Naive B cell (primary cell): ENCODE data around the gene TRIO. TPM values are rescaled to one million over a fixed set of nuclear protein-coding genes. Genes with fewer than 3 reads are reported as not detected.

ENCODE experiments used
- ATAC-seq, 2 donors: fragments of 150-1000 bp; cut with Tn5 transposase; 2 replicates each; pipeline ENCODE4 v1.10.0; 2021; ENCODE audit warnings: low read depth in 2 of 2, mild to moderate bottlenecking in 2 of 2, moderate library complexity in 2 of 2
- DNase-seq: peaks from one replicate; pipeline ENCODE4 v3.0.0; 2022
- H3K27ac Mint-ChIP-seq, 6 donors: one replicate each; pipeline ENCODE4 v1.8.0; 2020 to 2022; ENCODE audit warnings: mild to moderate bottlenecking in 6 of 6, mixed read lengths in 6 of 6, moderate library complexity in 5 of 6, inconsistent platforms in 2 of 6
- H3K27me3 Mint-ChIP-seq, 3 donors: one replicate each; pipeline ENCODE4 v1.8.0; 2021 to 2022; ENCODE audit warnings: mixed read lengths in 3 of 3, mild to moderate bottlenecking in 1 of 3
- H3K36me3 Mint-ChIP-seq, 2 donors: one replicate each; pipeline ENCODE4 v1.8.0; 2020 to 2022; ENCODE audit warnings: mixed read lengths in 2 of 2, inconsistent platforms in 1 of 2, mild to moderate bottlenecking in 1 of 2
- H3K4me1 Mint-ChIP-seq, 3 donors: one replicate each; pipeline ENCODE4 v1.8.0; 2020 to 2022; ENCODE audit warnings: mixed read lengths in 3 of 3, inconsistent platforms in 1 of 3, mild to moderate bottlenecking in 1 of 3, moderate library complexity in 1 of 3
- H3K4me3 Mint-ChIP-seq, 8 donors: one replicate each; pipeline ENCODE4 v1.8.0; 2020 to 2022; ENCODE audit warnings: mild to moderate bottlenecking in 8 of 8, mixed read lengths in 8 of 8, moderate library complexity in 8 of 8, inconsistent platforms in 2 of 8
- H3K9me3 Mint-ChIP-seq, 7 donors: one replicate each; pipeline ENCODE4 v1.8.0; 2020 to 2022; ENCODE audit warnings: mixed read lengths in 7 of 7, mild to moderate bottlenecking in 5 of 7, inconsistent platforms in 2 of 7, moderate library complexity in 1 of 7
- polyA plus RNA-seq, 6 donors: library from polyadenylated mRNA; unstranded; fragments of 300-500 nt; fragmentation: Illumina TruSeq; gene quantifications; one replicate each; pipeline ENCODE4 v1.2.3, GENCODE V29; 2021; ENCODE audit warnings: low read depth in 6 of 6

The TRIO gene
- polyA plus RNA-seq, 6 donors from 2014 or later, result 7.3 to 16.4 (median 11.1) TPM

- no peak for ATAC-seq
Observed at GRCh38 chr5:14482085-14482484, 338.9 kb downstream of the TRIO start.

DNA sequence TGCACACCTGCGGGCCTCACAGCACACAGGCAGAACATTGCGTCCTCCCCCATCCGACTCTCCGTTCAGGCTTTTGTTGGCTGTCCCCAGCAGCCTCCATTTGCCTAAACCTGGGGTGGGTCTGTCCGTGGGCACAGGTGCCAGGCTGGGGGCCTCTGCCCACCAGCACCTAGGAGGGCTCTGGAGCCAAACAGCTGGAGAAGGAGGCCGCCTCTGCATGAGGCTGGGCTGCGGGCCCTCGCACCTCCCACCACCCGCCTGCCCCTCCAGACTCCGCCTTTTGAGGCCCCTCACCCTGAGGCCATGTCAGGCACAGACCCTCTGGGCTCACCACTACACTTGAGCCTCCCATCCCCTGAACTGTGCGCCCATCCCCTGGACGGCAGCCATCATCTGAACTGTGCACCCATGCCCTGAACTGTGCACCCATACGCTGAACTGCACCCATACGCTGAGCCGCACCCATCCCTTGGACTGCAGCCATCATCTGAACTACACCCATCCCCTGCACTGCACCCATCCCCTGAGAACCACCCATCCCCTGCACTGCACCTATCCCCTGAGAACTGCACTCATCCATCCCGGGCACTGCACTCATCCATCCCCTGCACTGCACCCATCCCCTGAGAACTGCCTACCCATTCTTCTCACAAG is 340.5 kb downstream of the TRIO start:
- ATAC-seq, result no peak
- Mint-ChIP-seq H3K36me3 (peaks cover 47 to 50% of the 10 kb centered on the region in 2 donors), H3K4me1 (peaks cover 0 to 5% (median 0%) of the 10 kb centered on the region in 3 donors), H3K27ac (peak overlapping the region in 2 of 6 donors; percentile 36 to 66), H3K4me3 (no peak overlapping the region), H3K9me3 (no peaks in the 10 kb centered on the region), H3K27me3 (no peaks in the 10 kb centered on the region)
- no peak for DNase-seq

More at GRCh38 chr5:14482085-14482484, 338.9 kb downstream of the TRIO start:
- Mint-ChIP-seq H3K36me3 (peaks cover 43 to 47% of the 10 kb centered on the region in 2 donors), H3K4me3 (no peak overlapping the region), H3K27ac (peak overlapping the region in 1 of 6 donors; percentile 53), H3K27me3 (no peaks in the 10 kb centered on the region), H3K4me1 (no peaks in the 10 kb centered on the region), H3K9me3 (no peaks in the 10 kb centered on the region)
- no peak for DNase-seq

DNA sequence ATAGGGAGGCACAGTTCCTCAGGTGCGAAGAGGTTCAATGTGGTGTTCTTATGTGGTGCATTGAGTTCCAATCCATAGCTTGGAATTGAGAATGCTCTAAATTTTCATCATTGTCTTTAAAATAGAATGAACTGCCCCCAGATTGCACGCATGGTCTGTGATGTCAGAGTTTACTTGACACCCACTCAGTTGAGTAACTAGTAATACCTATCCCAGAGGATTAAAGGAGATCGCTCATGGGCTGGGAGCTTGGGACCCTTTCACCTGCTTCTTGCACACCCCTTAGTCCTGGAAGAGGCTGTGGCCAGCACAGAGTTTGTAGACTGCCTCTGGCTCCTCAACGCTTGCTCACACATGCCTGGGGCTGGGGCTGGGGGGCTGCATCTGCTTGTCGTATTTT is 343.3 kb downstream of the TRIO start:
- H3K4me1 Mint-ChIP-seq, result peaks cover 0 to 12% (median 0%) of the 10 kb centered on the region in 3 donors
- ATAC-seq (no peak), DNase-seq (no peak)
- H3K36me3 Mint-ChIP-seq, result peaks cover 40 to 45% of the 10 kb centered on the region in 2 donors
- H3K9me3 Mint-ChIP-seq, result no peaks in the 10 kb centered on the region
- no peak overlapping the region for H3K4me3 Mint-ChIP-seq
- no peaks in the 10 kb centered on the region for H3K27me3 Mint-ChIP-seq
- no peak overlapping the region for H3K27ac Mint-ChIP-seq

DNA sequence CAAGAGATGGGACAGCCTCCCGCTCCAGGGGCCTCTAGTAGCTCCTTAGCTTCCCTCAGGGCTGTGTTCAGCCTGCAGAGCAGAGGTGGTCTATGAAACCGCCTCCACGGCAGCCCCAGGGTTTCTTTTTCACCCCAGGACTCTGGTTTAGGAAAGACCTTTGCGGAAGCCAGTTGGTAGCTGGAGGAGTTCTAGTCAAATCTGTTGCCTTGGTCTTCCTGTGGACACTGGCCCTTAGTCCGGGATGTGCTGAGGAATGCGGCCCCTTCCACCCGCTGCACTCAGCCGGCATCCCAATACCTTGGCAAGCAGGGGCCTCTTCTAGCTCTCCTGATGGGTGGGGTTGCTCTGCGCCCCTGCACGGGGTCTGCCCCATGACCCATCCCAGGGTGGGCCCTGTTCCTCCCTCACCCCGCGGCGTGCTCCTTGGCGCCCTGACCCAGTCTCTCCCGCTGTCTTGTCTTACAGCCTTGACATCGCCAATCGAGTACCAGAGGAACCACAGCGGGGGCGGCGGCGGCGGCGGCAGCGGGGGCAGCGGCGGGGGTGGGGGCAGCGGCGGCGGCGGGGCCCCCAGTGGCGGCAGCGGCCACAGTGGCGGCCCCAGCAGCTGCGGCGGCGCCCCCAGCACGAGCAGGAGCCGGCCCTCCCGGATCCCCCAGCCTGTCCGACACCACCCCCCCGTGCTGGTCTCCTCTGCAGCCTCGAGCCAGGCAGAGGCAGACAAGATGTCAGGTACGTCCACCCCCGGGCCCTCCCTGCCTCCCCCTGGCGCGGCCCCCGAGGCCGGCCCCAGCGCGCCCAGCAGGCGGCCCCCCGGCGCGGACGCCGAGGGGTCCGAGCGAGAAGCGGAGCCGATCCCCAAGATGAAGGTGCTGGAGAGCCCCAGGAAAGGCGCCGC is 344.1 kb downstream of the TRIO start:
- Mint-ChIP-seq H3K9me3 (no peaks in the 10 kb centered on the region), H3K27ac (no peak overlapping the region), H3K4me3 (no peak overlapping the region), H3K27me3 (no peaks in the 10 kb centered on the region), H3K4me1 (peaks cover 0 to 12% (median 0%) of the 10 kb centered on the region in 3 donors), H3K36me3 (peaks cover 37 to 50% of the 10 kb centered on the region in 2 donors)
- no peak for ATAC-seq
- no peak for DNase-seq

- H3K27ac Mint-ChIP-seq, result peak overlapping the region in 2 of 6 donors; percentile 6 to 19
- no peak for ATAC-seq
Observed at GRCh38 chr5:14487897-14488570, 344.9 kb downstream of the TRIO start.

GRCh38 chr5:14488709-14489108 is 345.6 kb downstream of the TRIO start:
- no peaks in the 10 kb centered on the region for H3K27me3 Mint-ChIP-seq
- no peak overlapping the region for H3K4me3 Mint-ChIP-seq
- H3K4me1 Mint-ChIP-seq, result peaks cover 0 to 12% (median 0%) of the 10 kb centered on the region in 3 donors
- no peak for ATAC-seq
- peaks cover 49 to 53% of the 10 kb centered on the region in 2 donors for H3K36me3 Mint-ChIP-seq
- H3K9me3 Mint-ChIP-seq, result no peaks in the 10 kb centered on the region
- DNase-seq, result no peak
- H3K27ac Mint-ChIP-seq, result peak overlapping the region in 4 of 6 donors; percentile 3 to 33 (median 22)

More at GRCh38 chr5:14487897-14488570, 344.9 kb downstream of the TRIO start:
- Mint-ChIP-seq H3K4me1 (peaks cover 0 to 12% (median 0%) of the 10 kb centered on the region in 3 donors), H3K27me3 (no peaks in the 10 kb centered on the region), H3K36me3 (peaks cover 43 to 57% of the 10 kb centered on the region in 2 donors), H3K9me3 (no peaks in the 10 kb centered on the region), H3K4me3 (no peak overlapping the region)
- DNase-seq, result no peak

DNA sequence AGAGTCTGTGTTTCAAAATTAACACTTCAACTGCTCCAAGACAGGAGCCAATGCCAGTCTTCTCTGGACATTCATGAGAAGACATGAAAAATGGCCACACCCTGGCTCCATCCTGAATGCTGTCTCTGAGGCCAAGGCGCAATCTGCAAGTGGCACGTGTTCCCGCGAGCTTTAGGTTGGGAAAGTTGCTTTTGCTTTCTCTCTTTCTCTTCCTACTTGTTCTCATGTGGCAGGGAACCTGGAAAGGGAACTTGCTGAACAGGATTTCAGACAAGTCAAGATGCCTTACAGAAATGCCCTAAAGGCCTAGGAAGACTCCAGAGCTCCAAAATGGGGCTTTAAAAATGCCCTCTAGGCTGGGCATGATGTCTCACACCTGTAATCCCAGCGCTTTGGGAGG is 346.5 kb downstream of the TRIO start:
- DNase-seq, result no peak
- ATAC-seq, result no peak
- Mint-ChIP-seq H3K36me3 (peaks cover 43 to 45% of the 10 kb centered on the region in 2 donors), H3K9me3 (no peaks in the 10 kb centered on the region), H3K4me1 (peaks cover 0 to 12% (median 0%) of the 10 kb centered on the region in 3 donors), H3K27me3 (no peaks in the 10 kb centered on the region), H3K4me3 (no peak overlapping the region), H3K27ac (peak overlapping the region in 1 of 6 donors; percentile 11)

DNA sequence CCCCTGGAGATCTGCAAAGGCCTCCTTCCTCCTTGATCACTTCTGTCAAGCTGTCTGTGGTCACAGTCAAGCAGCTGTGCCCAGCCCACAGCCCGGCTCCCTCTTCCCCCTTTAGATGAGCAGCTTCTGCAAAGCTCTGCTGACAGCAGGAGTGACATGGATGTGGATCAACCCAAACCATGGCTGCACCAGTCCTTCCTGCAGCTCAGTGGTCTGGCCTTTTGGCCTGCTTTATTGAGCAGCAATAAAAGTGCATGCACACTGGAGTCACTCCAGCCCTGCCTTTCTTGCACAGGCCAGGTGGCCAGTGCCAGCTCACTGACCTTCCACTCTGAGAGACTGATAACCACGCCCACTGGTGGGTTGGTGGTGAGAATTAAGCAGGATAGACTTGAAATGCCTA is 347.2 kb downstream of the TRIO start:
- no peak overlapping the region for H3K4me3 Mint-ChIP-seq
- peaks cover 0 to 12% (median 0%) of the 10 kb centered on the region in 3 donors for H3K4me1 Mint-ChIP-seq
- no peaks in the 10 kb centered on the region for H3K27me3 Mint-ChIP-seq
- ATAC-seq (no peak), DNase-seq (no peak)
- H3K36me3 Mint-ChIP-seq, result peaks cover 36 to 45% of the 10 kb centered on the region in 2 donors
- H3K27ac Mint-ChIP-seq, result peak overlapping the region in 1 of 6 donors; percentile 30
- H3K9me3 Mint-ChIP-seq, result no peaks in the 10 kb centered on the region

DNA sequence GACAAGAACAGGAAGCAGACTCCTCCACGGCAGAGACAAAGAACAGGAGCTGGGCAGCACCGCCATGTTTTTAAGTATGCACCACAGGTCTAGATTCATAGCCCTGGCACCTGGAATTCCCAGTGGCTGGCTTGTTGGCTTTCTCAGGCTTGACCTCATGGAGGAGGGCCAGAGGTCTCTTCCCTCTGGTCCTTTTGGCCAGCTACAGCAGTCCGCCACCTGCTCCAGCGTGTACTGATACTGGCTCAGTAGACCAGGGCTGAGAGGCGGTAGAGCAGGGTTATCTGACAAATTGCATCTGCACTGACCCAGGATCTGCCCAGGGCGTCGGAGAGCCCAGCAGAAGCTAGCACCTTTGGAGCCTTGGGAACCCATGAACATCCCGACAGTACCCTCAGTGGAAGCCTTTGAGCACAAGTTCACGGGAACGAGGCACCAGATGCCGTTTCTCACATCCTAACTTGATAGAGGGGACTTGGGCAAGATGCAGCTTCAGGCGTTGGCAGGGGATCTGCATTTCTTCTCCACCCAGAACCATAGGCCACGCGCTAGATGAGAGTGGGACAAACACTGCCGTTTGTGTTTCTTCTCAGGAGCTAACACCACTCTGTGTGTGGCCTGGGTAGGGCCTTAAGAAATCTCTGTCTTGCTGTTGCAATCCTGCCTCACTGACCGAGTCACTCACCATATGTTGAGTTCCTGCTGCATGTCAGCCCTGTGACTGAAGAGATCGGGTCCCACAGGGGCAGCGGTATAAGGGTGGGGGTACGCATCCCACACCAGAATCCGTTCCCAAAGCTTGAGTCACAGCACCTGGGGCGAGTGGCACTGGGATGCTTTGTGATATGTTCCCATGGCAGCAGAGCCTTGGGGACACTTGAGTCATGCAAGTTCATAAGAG is 348.1 kb downstream of the TRIO start:
- ATAC-seq, result no peak
- H3K4me1 Mint-ChIP-seq, result peaks cover 0 to 12% (median 0%) of the 10 kb centered on the region in 3 donors
- H3K27me3 Mint-ChIP-seq, result no peaks in the 10 kb centered on the region
- peak overlapping the region in 2 of 8 donors; percentile 24 to 33 for H3K4me3 Mint-ChIP-seq
- peak overlapping the region in 2 of 6 donors; percentile 15 to 70 for H3K27ac Mint-ChIP-seq
- no peak for DNase-seq
- peaks cover 31 to 36% of the 10 kb centered on the region in 2 donors for H3K36me3 Mint-ChIP-seq
- H3K9me3 Mint-ChIP-seq, result no peaks in the 10 kb centered on the region

GRCh38 chr5:14492331-14492964 is 349.3 kb downstream of the TRIO start:
- ATAC-seq, result no peak
- Mint-ChIP-seq H3K36me3 (peaks cover 28 to 44% of the 10 kb centered on the region in 2 donors), H3K27ac (peak overlapping the region in 2 of 6 donors; percentile 49 to 68), H3K4me1 (peaks cover 0 to 12% (median 0%) of the 10 kb centered on the region in 3 donors), H3K27me3 (no peaks in the 10 kb centered on the region), H3K9me3 (no peaks in the 10 kb centered on the region), H3K4me3 (no peak overlapping the region)
- DNase-seq, result no peak

DNA sequence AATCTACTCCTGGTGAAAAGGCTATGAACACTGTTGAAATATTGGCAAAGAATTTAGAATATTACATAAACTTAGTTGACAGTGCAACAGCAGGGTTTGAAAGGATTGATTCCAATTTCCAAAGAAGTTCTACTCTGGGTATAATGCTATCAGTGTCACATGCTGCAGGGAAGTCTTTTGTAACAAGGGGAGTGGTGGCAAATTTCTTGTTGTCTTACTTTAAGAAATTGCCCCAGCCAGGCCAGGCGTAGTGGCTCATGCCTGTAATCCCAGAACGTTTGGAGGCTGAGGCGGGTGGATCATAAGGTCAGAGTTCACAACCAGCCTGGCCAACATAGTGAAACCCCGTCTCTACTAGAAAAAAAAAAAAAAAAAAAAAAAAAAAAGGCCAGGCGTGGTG is 352.2 kb downstream of the TRIO start:
- H3K4me1 Mint-ChIP-seq, result no peaks in the 10 kb centered on the region
- H3K27me3 Mint-ChIP-seq, result no peaks in the 10 kb centered on the region
- no peaks in the 10 kb centered on the region for H3K9me3 Mint-ChIP-seq
- H3K27ac Mint-ChIP-seq, result peak overlapping the region in 1 of 6 donors; percentile 65
- DNase-seq (no peak), ATAC-seq (no peak)
- no peak overlapping the region for H3K4me3 Mint-ChIP-seq
- peaks cover 25 to 28% of the 10 kb centered on the region in 2 donors for H3K36me3 Mint-ChIP-seq

GRCh38 chr5:14497311-14497710 is 354.2 kb downstream of the TRIO start:
- Mint-ChIP-seq H3K27ac (no peak overlapping the region), H3K9me3 (no peaks in the 10 kb centered on the region), H3K36me3 (peaks cover 24 to 31% of the 10 kb centered on the region in 2 donors)

More at GRCh38 chr5:14497311-14497710, 354.2 kb downstream of the TRIO start:
- Mint-ChIP-seq H3K27me3 (no peaks in the 10 kb centered on the region), H3K4me1 (no peaks in the 10 kb centered on the region), H3K4me3 (peak overlapping the region in 1 of 8 donors; percentile 10)
- DNase-seq (no peak), ATAC-seq (no peak)
